H9 (cell line): Measurements from ENCODE around the gene ZFP62. TPM values are rescaled to one million over a fixed set of nuclear protein-coding genes. Genes with fewer than 3 reads are reported as not detected.
A peak's percentile ranks its signal among the peaks of the same experiment; 100 is the strongest.

Experiments
- DNase-seq: peaks from one replicate; pipeline ENCODE4 v3.0.0-alpha.2; 2017
- H2AFZ ChIP-seq: one replicate; pipeline ENCODE4 v1.6.1; 2013; ENCODE audit warnings: mild to moderate bottlenecking, low read length, control low read depth, moderate library complexity
- H2AK5ac ChIP-seq: 2 replicates; pipeline ENCODE4 v1.6.1; 2013; ENCODE audit warnings: low read length, control low read depth, mixed read lengths; ENCODE audit not compliant: insufficient read length
- H2BK120ac ChIP-seq: one replicate; pipeline ENCODE4 v1.6.1; 2013; ENCODE audit warnings: low read depth, mild to moderate bottlenecking, low read length, control low read depth, inconsistent platforms; ENCODE audit not compliant: poor library complexity, severe bottlenecking
- H2BK12ac ChIP-seq: 2 replicates; pipeline ENCODE4 v1.6.1; 2013; ENCODE audit warnings: low read length, control low read depth, mixed read lengths, low read depth; ENCODE audit not compliant: insufficient read length
- H2BK15ac ChIP-seq: 2 replicates; pipeline ENCODE4 v1.6.1; 2013; ENCODE audit warnings: low read depth, low read length, control low read depth
- H2BK20ac ChIP-seq: one replicate; pipeline ENCODE4 v1.6.1; 2013; ENCODE audit warnings: low read depth, mild to moderate bottlenecking, low read length, control low read depth, inconsistent platforms; ENCODE audit not compliant: poor library complexity, severe bottlenecking
- H2BK5ac ChIP-seq: 2 replicates; pipeline ENCODE4 v1.6.1; 2013; ENCODE audit warnings: low read length, control low read depth, mixed read lengths; ENCODE audit not compliant: insufficient read length
- H3K14ac ChIP-seq: 2 replicates; pipeline ENCODE4 v1.6.1; 2013; ENCODE audit warnings: low read length, control low read depth; ENCODE audit not compliant: insufficient read depth
- H3K18ac ChIP-seq: 2 replicates; pipeline ENCODE4 v1.6.1; 2013; ENCODE audit warnings: low read depth, mild to moderate bottlenecking, mixed read lengths, low read length, control low read depth; ENCODE audit not compliant: insufficient read length
- H3K23ac ChIP-seq: 2 replicates; pipeline ENCODE4 v1.6.1; 2013; ENCODE audit warnings: low read length, control low read depth, mixed read lengths, low read depth; ENCODE audit not compliant: insufficient read length
- H3K23me2 ChIP-seq: 2 replicates; pipeline ENCODE4 v1.6.1; 2013; ENCODE audit warnings: low read depth, mild to moderate bottlenecking, mixed read lengths, low read length, control low read depth; ENCODE audit not compliant: insufficient read length, poor library complexity, severe bottlenecking
- H3K27ac ChIP-seq: 2 replicates; pipeline ENCODE4 v1.5.1; 2013; ENCODE audit warnings: low read length, control low read depth, mixed read lengths, low read depth; ENCODE audit not compliant: insufficient read length
- H3K27me3 ChIP-seq: 2 replicates; pipeline ENCODE4 v1.6.1; 2013; ENCODE audit warnings: low read length, control low read depth, inconsistent platforms; ENCODE audit not compliant: insufficient read depth
- H3K4ac ChIP-seq: 2 replicates; pipeline ENCODE4 v1.6.1; 2013; ENCODE audit warnings: low read depth, mild to moderate bottlenecking, control low read depth, inconsistent platforms, low read length, moderate library complexity
- H3K4me1 ChIP-seq: 2 replicates; pipeline ENCODE4 v1.6.1; 2013; ENCODE audit warnings: low read length, control low read depth, inconsistent platforms; ENCODE audit not compliant: insufficient read depth
- H3K4me2 ChIP-seq: 2 replicates; pipeline ENCODE4 v1.6.1; 2013; ENCODE audit warnings: low read length, control low read depth, mixed read lengths; ENCODE audit not compliant: insufficient read length, insufficient read depth
- H3K56ac ChIP-seq: 2 replicates; pipeline ENCODE4 v1.6.1; 2013; ENCODE audit warnings: low read depth, mild to moderate bottlenecking, mixed read lengths, low read length, control low read depth; ENCODE audit not compliant: insufficient read length
- H3K79me1 ChIP-seq: 2 replicates; pipeline ENCODE4 v1.6.1; 2013; ENCODE audit warnings: low read depth, mild to moderate bottlenecking, moderate library complexity, low read length, control low read depth, inconsistent platforms; ENCODE audit not compliant: insufficient read depth, poor library complexity, severe bottlenecking
- H3K79me2 ChIP-seq: 2 replicates; pipeline ENCODE4 v1.6.1; 2013; ENCODE audit warnings: low read length, control low read depth, inconsistent platforms; ENCODE audit not compliant: insufficient read depth
- H3K9ac ChIP-seq: 2 replicates; pipeline ENCODE4 v1.6.1; 2013; ENCODE audit warnings: low read length, control low read depth, mixed read lengths; ENCODE audit not compliant: insufficient read length; ENCODE audit errors: extremely low read depth
- H3K9me3 ChIP-seq: one replicate; pipeline ENCODE4 v1.6.1; 2013; ENCODE audit warnings: low read depth, low read length, inconsistent platforms; ENCODE audit not compliant: control insufficient read depth
- H3T11ph ChIP-seq: one replicate; pipeline ENCODE4 v1.6.1; 2013; ENCODE audit warnings: mild to moderate bottlenecking, low read length, control low read depth, inconsistent platforms
- H4K20me1 ChIP-seq: one replicate; pipeline ENCODE4 v1.6.1; 2013; ENCODE audit not compliant: control insufficient read depth, insufficient read length, insufficient read depth
- H4K5ac ChIP-seq: 2 replicates; pipeline ENCODE4 v1.6.1; 2013; ENCODE audit warnings: low read depth, mild to moderate bottlenecking, mixed read lengths, low read length, control low read depth; ENCODE audit not compliant: insufficient read length
- H4K8ac ChIP-seq: replicated peaks from 2 replicates; pipeline ENCODE4 v1.6.1; 2013; ENCODE audit warnings: low read length, control low read depth, mixed read lengths, low read depth; ENCODE audit not compliant: insufficient read length
- H4K91ac ChIP-seq: 2 replicates; pipeline ENCODE4 v1.6.1; 2013; ENCODE audit warnings: low read depth, mild to moderate bottlenecking, moderate library complexity, mixed read lengths, low read length, control low read depth; ENCODE audit not compliant: insufficient read length
- H3K27ac Mint-ChIP-seq, 3 experiments: 2 replicates in 2 of 3; 3 replicates in 1 of 3; pipeline ENCODE4 v1.8.0; 2020 to 2021; ENCODE audit warnings: mixed read lengths in 3 of 3, mild to moderate bottlenecking in 1 of 3, moderate library complexity in 1 of 3
- H3K27me3 Mint-ChIP-seq: 2 replicates; pipeline ENCODE4 v1.8.0; 2021; ENCODE audit warnings: low read depth, mild to moderate bottlenecking, moderate library complexity, mixed read lengths
- H3K36me3 Mint-ChIP-seq, 3 experiments: 2 replicates in 2 of 3; 3 replicates in 1 of 3; pipeline ENCODE4 v1.8.0; 2020 to 2021; ENCODE audit warnings: low read depth in 3 of 3, mixed read lengths in 3 of 3; ENCODE audit not compliant: insufficient read depth in 1 of 3
- H3K4me1 Mint-ChIP-seq, 2 experiments: 2 replicates each; pipeline ENCODE4 v1.8.0; 2020; ENCODE audit warnings: mixed read lengths in 2 of 2
- H3K4me3 Mint-ChIP-seq, 2 experiments: 2 replicates in 1 of 2; 3 replicates in 1 of 2; pipeline ENCODE4 v1.8.0; 2020 to 2021; ENCODE audit warnings: mild to moderate bottlenecking in 2 of 2, mixed read lengths in 2 of 2, moderate library complexity in 1 of 2
- H3K9me3 Mint-ChIP-seq, 2 experiments: 2 replicates in 1 of 2; 3 replicates in 1 of 2; pipeline ENCODE4 v1.8.0; 2020; ENCODE audit warnings: mild to moderate bottlenecking in 2 of 2, mixed read lengths in 2 of 2, moderate library complexity in 1 of 2
- WGBS: extraction: QIAGEN DNeasy Blood & Tissue Kit; methylation state at CpG from one replicate; pipeline ENCODE4 v1.1.7; 2013; ENCODE audit warnings: missing lambda C conversion rate, low lambda C conversion rate, mixed read lengths; ENCODE audit not compliant: insufficient read length; ENCODE audit errors: extremely low coverage; 5-methylcytosine and 5-hydroxymethylcytosine counted together
- total RNA-seq: library from RNA; stranded (reverse); gene quantifications from 2 replicates; pipeline ENCODE4 v1.2.1, GENCODE V29; 2021
- TF ChIP-seq, protein P1 (sequence below): fragments of 200-600 bp; sonication (generic); conservative IDR thresholded peaks from 3 replicates; pipeline ENCODE4 v1.8.0; 2021; ENCODE audit warnings: antibody characterized with exemption, mild to moderate bottlenecking

The ZFP62 gene
- total RNA-seq, 1 experiment from 2014 or later, result 16.2 TPM

DNA sequence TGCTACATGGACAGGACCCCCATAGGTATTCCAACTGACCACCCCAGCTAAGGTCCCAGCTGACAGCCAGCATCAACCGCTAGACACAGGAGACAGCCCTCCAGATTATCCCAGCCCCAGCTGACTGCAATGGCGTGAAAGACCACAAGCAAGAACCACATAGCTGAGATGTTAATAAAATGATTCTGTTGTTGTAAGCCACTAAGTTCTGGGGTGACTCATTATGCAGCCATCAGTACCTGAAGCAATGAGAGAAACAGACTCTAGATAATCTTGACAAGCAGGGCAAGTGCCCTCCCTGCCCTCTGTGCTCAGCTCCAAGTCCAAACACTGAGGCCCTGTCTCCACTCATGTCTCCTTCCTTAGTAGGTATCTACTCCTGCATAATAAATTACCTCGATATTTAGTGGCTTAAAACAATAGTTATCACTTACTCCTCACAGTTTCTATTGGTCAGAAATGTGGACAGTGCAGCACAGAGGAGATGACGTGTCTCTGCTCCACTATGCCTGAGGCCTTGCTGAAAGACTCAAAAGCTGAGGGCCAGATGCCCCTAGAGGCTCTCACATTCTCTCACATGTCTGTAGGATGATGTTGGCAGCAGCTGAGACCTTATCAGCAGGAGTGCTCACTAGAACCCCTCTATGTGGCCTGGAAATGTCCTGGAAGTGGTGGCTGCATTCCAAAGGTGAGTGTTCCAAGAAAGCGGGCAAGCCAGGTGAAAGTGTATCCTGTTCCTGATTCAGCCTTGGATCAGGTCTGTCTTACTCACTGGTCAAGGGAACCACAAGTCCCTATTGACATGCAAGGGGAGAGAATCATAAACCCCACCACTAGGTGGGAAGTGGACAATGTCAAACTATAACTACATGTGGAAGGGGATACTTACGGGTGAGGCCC, 60.9 kb downstream of the ZFP62 start:
- no peaks in the 10 kb centered on the region for H3K9me3 ChIP-seq
- no peaks in the 10 kb centered on the region for H3K27me3 ChIP-seq
- H3K27ac ChIP-seq, result no peak overlapping the region
- peaks cover 6 to 40% (median 30%) of the 10 kb centered on the region in 3 experiments for H3K36me3 Mint-ChIP-seq
- H3K9ac ChIP-seq, result no peak overlapping the region
- no peak overlapping the region for H3T11ph ChIP-seq
- peaks cover 8% of the 10 kb centered on the region for H3K79me1 ChIP-seq
- H3K79me2 ChIP-seq, result peaks cover 49% of the 10 kb centered on the region; the same call in 1 of the 2 replicates
- H4K5ac ChIP-seq, result no peak overlapping the region
- H2BK15ac ChIP-seq, result no peak overlapping the region
- H3K4me2 ChIP-seq, result no peak overlapping the region
- no peak overlapping the region for H2BK120ac ChIP-seq
- no peaks in the 10 kb centered on the region for H4K20me1 ChIP-seq
- no peaks in the 10 kb centered on the region for H3K27me3 Mint-ChIP-seq
- H3K4me3 Mint-ChIP-seq, result peak overlapping the region; percentile 9 to 12; a peak in 3 of 5 replicates
- H3K4me1 ChIP-seq, result peaks cover 4% of the 10 kb centered on the region; the same call in 1 of the 2 replicates
- no peak for DNase-seq
- no peak overlapping the region for H2AK5ac ChIP-seq
- no peak overlapping the region for H3K14ac ChIP-seq
- no peaks in the 10 kb centered on the region for H3K23me2 ChIP-seq
- no peak overlapping the region for H3K56ac ChIP-seq
- no peak overlapping the region for H4K8ac ChIP-seq
- no CpG with 5 or more reads among the region's 6 CpGs for WGBS
- no peak overlapping the region for H3K23ac ChIP-seq
- no peak overlapping the region for H4K91ac ChIP-seq
- H2AFZ ChIP-seq, result no peak overlapping the region
- H3K9me3 Mint-ChIP-seq, result no peaks in the 10 kb centered on the region
- H3K18ac ChIP-seq, result no peak overlapping the region
- TF ChIP-seq, protein P1, sequence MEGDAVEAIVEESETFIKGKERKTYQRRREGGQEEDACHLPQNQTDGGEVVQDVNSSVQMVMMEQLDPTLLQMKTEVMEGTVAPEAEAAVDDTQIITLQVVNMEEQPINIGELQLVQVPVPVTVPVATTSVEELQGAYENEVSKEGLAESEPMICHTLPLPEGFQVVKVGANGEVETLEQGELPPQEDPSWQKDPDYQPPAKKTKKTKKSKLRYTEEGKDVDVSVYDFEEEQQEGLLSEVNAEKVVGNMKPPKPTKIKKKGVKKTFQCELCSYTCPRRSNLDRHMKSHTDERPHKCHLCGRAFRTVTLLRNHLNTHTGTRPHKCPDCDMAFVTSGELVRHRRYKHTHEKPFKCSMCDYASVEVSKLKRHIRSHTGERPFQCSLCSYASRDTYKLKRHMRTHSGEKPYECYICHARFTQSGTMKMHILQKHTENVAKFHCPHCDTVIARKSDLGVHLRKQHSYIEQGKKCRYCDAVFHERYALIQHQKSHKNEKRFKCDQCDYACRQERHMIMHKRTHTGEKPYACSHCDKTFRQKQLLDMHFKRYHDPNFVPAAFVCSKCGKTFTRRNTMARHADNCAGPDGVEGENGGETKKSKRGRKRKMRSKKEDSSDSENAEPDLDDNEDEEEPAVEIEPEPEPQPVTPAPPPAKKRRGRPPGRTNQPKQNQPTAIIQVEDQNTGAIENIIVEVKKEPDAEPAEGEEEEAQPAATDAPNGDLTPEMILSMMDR, result no peak
- peaks cover 56 to 63% of the 10 kb centered on the region in 2 experiments for H3K4me1 Mint-ChIP-seq
- no peak overlapping the region; a peak in 1 of 7 replicates for H3K27ac Mint-ChIP-seq
- no peak overlapping the region for H2BK20ac ChIP-seq
- no peak overlapping the region for H2BK5ac ChIP-seq
- no peak overlapping the region for H3K4ac ChIP-seq
- no peak overlapping the region for H2BK12ac ChIP-seq
